Testis (tissue), 2 donors: ENCODE results near the gene GPATCH11.

Source experiments
- CTCF ChIP-seq, 3 experiments: fragments of 450-650 bp in 2 of 3; fragments of 200-600 bp in 1 of 3; sonication (generic) in 1 of 3; IDR thresholded peaks; one replicate each; pipeline ENCODE4 v1.5.1; 2016 to 2019; ENCODE audit warnings: antibody characterized with exemption in 3 of 3, mild to moderate bottlenecking in 2 of 3, moderate library complexity in 1 of 3
- POLR2A ChIP-seq: fragments of 450-650 bp; IDR thresholded peaks from one replicate; pipeline ENCODE4 v1.6.1; 2017; ENCODE audit warnings: antibody characterized with exemption, mild to moderate bottlenecking, moderate library complexity

DNA sequence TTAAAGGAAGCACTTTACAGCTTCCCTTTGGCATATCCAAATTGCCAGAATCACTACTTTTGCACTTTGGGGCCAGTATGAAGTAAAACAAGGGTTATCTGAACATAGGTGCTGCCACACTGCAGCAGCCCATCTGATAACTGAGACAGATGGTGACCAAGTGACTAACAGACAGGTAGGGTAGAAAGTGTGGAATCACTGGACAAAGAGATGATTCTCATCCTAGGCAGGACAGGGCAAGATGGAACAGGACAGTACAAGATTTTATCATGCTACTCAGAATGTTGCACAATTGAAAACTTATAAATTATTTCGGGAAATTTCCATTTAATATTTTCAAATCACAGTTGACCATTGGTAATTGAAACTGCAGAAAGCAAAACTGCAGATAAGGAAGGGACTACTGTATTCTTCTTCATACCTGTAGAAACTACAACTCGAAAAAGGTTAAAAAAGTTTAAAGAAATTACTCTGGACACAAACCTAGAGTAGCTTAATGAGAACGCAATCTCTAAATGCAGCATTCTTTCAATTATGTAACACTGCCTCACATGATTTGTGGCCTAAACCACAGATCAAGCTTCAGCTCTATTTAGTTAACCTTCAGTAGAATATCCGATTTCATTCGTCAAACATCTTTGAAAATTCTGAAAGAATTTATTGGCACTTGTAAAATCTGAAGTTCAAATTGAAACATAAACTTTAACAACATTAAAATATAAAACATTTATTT lies 31.6 kb upstream of the GPATCH11 start:
- TF ChIP-seq CTCF (IDR thresholded peaks at IDR 0.05) (no peak), POLR2A (no peak)
